Naive thymus-derived CD8-positive, alpha-beta T cell (primary cell): ENCODE data around the gene ITGB8. TPM values are rescaled to one million over a fixed set of nuclear protein-coding genes. Genes with fewer than 3 reads are reported as not detected.

ENCODE experiments used
- ATAC-seq, 2 donors: fragments of 150-1000 bp; cut with Tn5 transposase in 1 of 2; sonication (Bioruptor Pico), chemical (Tn5 transposase) in 1 of 2; 1 replicate in 1 of 2; 2 replicates in 1 of 2; pipeline ENCODE4 v1.10.0; 2021; ENCODE audit warnings: mild to moderate bottlenecking in 2 of 2, moderate library complexity in 2 of 2
- POLR2A ChIA-PET: fragments of 350-600 bp; sonication (Branson Sonifier 250); formaldehyde crosslinking; loops from one replicate; lab custom pipeline; 2021; ENCODE audit warnings: antibody characterized with exemption; lab: Charles Lee
- DNase-seq, 10 donors: peaks; one replicate each; pipeline versions ENCODE4 v3.0.0 to v3.0.0-alpha.2; 2020 to 2022
- H3K27ac Mint-ChIP-seq, 10 donors: one replicate each; pipeline ENCODE4 v1.8.0; 2020 to 2022; ENCODE audit warnings: mild to moderate bottlenecking in 10 of 10, mixed read lengths in 10 of 10, moderate library complexity in 4 of 10, inconsistent platforms in 1 of 10
- H3K27me3 Mint-ChIP-seq, 5 donors: one replicate each; pipeline ENCODE4 v1.8.0; 2021 to 2022; ENCODE audit warnings: mixed read lengths in 5 of 5
- H3K36me3 Mint-ChIP-seq, 3 donors: one replicate each; pipeline ENCODE4 v1.8.0; 2020 to 2022; ENCODE audit warnings: mixed read lengths in 3 of 3, mild to moderate bottlenecking in 2 of 3, inconsistent platforms in 1 of 3
- H3K4me1 Mint-ChIP-seq, 4 donors: one replicate each; pipeline ENCODE4 v1.8.0; 2021 to 2022; ENCODE audit warnings: mixed read lengths in 4 of 4
- H3K4me3 Mint-ChIP-seq, 10 donors: one replicate each; pipeline ENCODE4 v1.8.0; 2020 to 2022; ENCODE audit warnings: mild to moderate bottlenecking in 10 of 10, mixed read lengths in 10 of 10, moderate library complexity in 6 of 10, inconsistent platforms in 1 of 10
- H3K9me3 Mint-ChIP-seq, 9 donors: one replicate each; pipeline ENCODE4 v1.8.0; 2020 to 2022; ENCODE audit warnings: mixed read lengths in 9 of 9, mild to moderate bottlenecking in 3 of 9, inconsistent platforms in 1 of 9, moderate library complexity in 1 of 9
- polyA plus RNA-seq, 3 donors: library from polyadenylated mRNA; unstranded; fragments of 300-500 nt; fragmentation: Illumina TruSeq; gene quantifications; one replicate each; pipeline ENCODE4 v1.2.3, GENCODE V29; 2021
- total RNA-seq, 8 experiments: library from RNA in 2 of 8; stranded (reverse) in 2 of 8; gene quantifications; one replicate each; pipeline ENCODE4 v1.2.3 and lab custom pipeline; 2021 to 2026

The ITGB8 gene
- total and polyA plus RNA-seq, 5 experiments from 2014 or later, result not detected

GRCh38 chr7:20329389-20330238 is 1.1 kb upstream of the ITGB8 start:
- H3K4me1 Mint-ChIP-seq, result peaks cover 12 to 27% (median 22%) of the 10 kb centered on the region in 4 donors
- peak overlapping the region; percentile 64 to 87 (median 80) for H3K4me3 Mint-ChIP-seq
- H3K27ac Mint-ChIP-seq, result no peak overlapping the region
- peaks cover 0 to 4% (median 0%) of the 10 kb centered on the region in 9 donors for H3K9me3 Mint-ChIP-seq
- DNase-seq, result no peak
- H3K27me3 Mint-ChIP-seq, result peaks cover 17 to 47% (median 28%) of the 10 kb centered on the region in 5 donors
- POLR2A ChIA-PET, result no interaction called here
- peaks cover 0 to 7% (median 5%) of the 10 kb centered on the region in 3 donors for H3K36me3 Mint-ChIP-seq
- no peak for ATAC-seq

GRCh38 chr7:20330928-20331909 is 519 bp downstream of the ITGB8 start:
- peaks cover 0 to 7% (median 5%) of the 10 kb centered on the region in 3 donors for H3K36me3 Mint-ChIP-seq
- H3K27me3 Mint-ChIP-seq, result peaks cover 24 to 61% (median 33%) of the 10 kb centered on the region in 5 donors
- H3K4me3 Mint-ChIP-seq, result peak overlapping the region; percentile 60 to 88 (median 82)
- peak in 1 of 2 donors; percentile 23 for ATAC-seq
- H3K27ac Mint-ChIP-seq, result no peak overlapping the region
- POLR2A ChIA-PET, result no interaction called here
- H3K9me3 Mint-ChIP-seq, result peaks cover 0 to 3% (median 0%) of the 10 kb centered on the region in 9 donors
- peak in 2 of 10 donors; percentile 5 to 11 for DNase-seq
- H3K4me1 Mint-ChIP-seq, result peaks cover 12 to 27% (median 22%) of the 10 kb centered on the region in 4 donors

GRCh38 chr7:20331910-20332813 is 1.5 kb downstream of the ITGB8 start:
- Mint-ChIP-seq H3K4me1 (peaks cover 12 to 27% (median 22%) of the 10 kb centered on the region in 4 donors), H3K36me3 (peaks cover 0 to 7% (median 5%) of the 10 kb centered on the region in 3 donors), H3K27ac (no peak overlapping the region), H3K4me3 (peak overlapping the region; percentile 60 to 87 (median 80)), H3K27me3 (peaks cover 28 to 65% (median 36%) of the 10 kb centered on the region in 5 donors), H3K9me3 (peaks cover 0 to 2% (median 0%) of the 10 kb centered on the region in 9 donors)
- no peak for DNase-seq
- ATAC-seq, result no peak
- POLR2A ChIA-PET, result no interaction called here

DNA sequence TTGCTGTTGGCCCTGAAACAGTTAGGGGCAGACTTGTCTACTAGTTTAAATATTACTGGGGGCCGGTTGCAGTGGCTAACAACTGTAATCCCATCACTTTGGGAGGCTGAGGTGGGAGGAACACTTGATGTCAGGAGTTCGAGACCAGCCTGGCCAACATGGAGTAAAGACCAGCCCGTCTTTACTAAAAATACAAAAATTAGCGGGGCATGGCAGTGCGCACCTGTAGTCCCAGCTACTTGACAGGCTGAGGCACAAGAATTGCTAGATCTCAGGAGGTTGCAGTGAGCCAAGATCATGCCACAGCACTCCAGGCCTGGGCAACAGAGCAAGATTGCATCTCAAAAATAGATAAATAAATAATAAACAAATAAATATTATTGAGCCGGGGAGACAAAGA is 7.6 kb downstream of the ITGB8 start:
- no peak overlapping the region for H3K27ac Mint-ChIP-seq
- POLR2A ChIA-PET, result no interaction called here

GRCh38 chr7:20340839-20341238 is 10.1 kb downstream of the ITGB8 start:
- Mint-ChIP-seq H3K4me1 (no peaks in the 10 kb centered on the region), H3K36me3 (no peaks in the 10 kb centered on the region), H3K27ac (no peak overlapping the region), H3K27me3 (peaks cover 6 to 15% (median 10%) of the 10 kb centered on the region in 5 donors), H3K9me3 (no peaks in the 10 kb centered on the region), H3K4me3 (no peak overlapping the region)
- DNase-seq (no peak), ATAC-seq (no peak)
- POLR2A ChIA-PET, result no interaction called here

More for the DNA sequence above, 7.6 kb downstream of the ITGB8 start:
- Mint-ChIP-seq H3K4me1 (no peaks in the 10 kb centered on the region), H3K4me3 (no peak overlapping the region), H3K9me3 (no peaks in the 10 kb centered on the region), H3K36me3 (no peaks in the 10 kb centered on the region), H3K27me3 (peaks cover 14 to 37% (median 17%) of the 10 kb centered on the region in 5 donors)
- no peak for ATAC-seq
- DNase-seq, result no peak

GRCh38 chr7:20343205-20343604 is 12.5 kb downstream of the ITGB8 start:
- Mint-ChIP-seq H3K4me1 (no peaks in the 10 kb centered on the region), H3K4me3 (no peak overlapping the region), H3K9me3 (peaks cover 0 to 9% (median 0%) of the 10 kb centered on the region in 9 donors), H3K36me3 (no peaks in the 10 kb centered on the region), H3K27me3 (peaks cover 0 to 8% (median 2%) of the 10 kb centered on the region in 5 donors), H3K27ac (no peak overlapping the region)
- POLR2A ChIA-PET, result no interaction called here
- no peak for ATAC-seq
- DNase-seq, result no peak

DNA sequence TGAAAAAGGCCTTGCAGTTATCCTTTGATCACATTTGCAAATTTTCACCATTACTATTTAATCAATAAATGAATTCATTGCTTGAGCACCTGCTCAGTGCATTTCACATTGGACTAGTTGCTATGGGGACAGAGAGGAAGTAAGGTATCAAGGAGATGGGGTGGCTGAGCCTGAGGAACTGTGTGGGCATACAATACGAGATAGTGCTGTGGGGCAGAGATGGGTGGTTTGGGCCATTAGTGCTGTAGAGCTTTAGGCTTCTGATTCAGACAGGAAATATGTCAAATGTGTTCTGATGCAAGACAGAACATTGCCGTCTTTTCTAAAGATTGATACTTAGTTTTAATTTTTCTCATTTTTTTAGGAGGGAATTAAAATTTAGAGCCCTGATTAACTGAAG is 13.2 kb downstream of the ITGB8 start:
- Mint-ChIP-seq H3K4me3 (no peak overlapping the region), H3K27me3 (peaks cover 0 to 8% (median 2%) of the 10 kb centered on the region in 5 donors), H3K9me3 (peaks cover 0 to 9% (median 0%) of the 10 kb centered on the region in 9 donors), H3K4me1 (no peaks in the 10 kb centered on the region), H3K27ac (no peak overlapping the region), H3K36me3 (no peaks in the 10 kb centered on the region)
- POLR2A ChIA-PET, result no interaction called here
- DNase-seq, result no peak
- no peak for ATAC-seq

DNA sequence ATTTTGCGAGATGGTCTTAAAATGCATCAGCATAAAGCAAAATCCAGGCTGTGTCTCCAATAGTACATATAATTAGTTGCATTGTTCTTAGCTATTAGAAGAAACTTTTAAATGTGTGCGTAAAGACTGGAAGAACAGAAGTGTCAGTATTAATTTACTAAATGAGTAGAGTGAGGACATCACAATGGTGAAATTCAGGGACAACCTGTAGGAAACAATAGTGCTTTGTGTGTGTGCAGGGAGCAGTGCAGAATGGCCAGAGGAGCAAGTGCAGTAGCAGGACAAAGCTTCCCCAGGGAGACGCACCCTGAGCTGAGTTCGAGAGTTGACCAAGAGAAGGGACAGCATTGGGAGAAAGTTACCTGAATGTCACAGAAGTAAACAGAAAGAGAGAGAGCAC is 13.7 kb downstream of the ITGB8 start:
- Mint-ChIP-seq H3K4me1 (no peaks in the 10 kb centered on the region), H3K27ac (no peak overlapping the region), H3K4me3 (no peak overlapping the region), H3K27me3 (peaks cover 0 to 8% (median 2%) of the 10 kb centered on the region in 5 donors), H3K9me3 (peaks cover 0 to 9% (median 0%) of the 10 kb centered on the region in 9 donors), H3K36me3 (no peaks in the 10 kb centered on the region)
- DNase-seq (no peak), ATAC-seq (no peak)
- POLR2A ChIA-PET, result no interaction called here

- DNase-seq (no peak), ATAC-seq (no peak)
- Mint-ChIP-seq H3K27ac (no peak overlapping the region), H3K27me3 (peaks cover 0 to 3% (median 1%) of the 10 kb centered on the region in 5 donors), H3K4me3 (no peak overlapping the region), H3K36me3 (no peaks in the 10 kb centered on the region), H3K9me3 (peaks cover 0 to 9% (median 0%) of the 10 kb centered on the region in 9 donors), H3K4me1 (no peaks in the 10 kb centered on the region)
- POLR2A ChIA-PET, result no interaction called here
Measured at GRCh38 chr7:20346577-20346976, 15.9 kb downstream of the ITGB8 start.

- Mint-ChIP-seq H3K36me3 (no peaks in the 10 kb centered on the region), H3K4me1 (no peaks in the 10 kb centered on the region), H3K27ac (no peak overlapping the region), H3K27me3 (peaks cover 0 to 6% (median 2%) of the 10 kb centered on the region in 5 donors), H3K9me3 (peaks cover 0 to 9% (median 0%) of the 10 kb centered on the region in 9 donors), H3K4me3 (no peak overlapping the region)
- no peak for DNase-seq
- POLR2A ChIA-PET, result no interaction called here
- ATAC-seq, result no peak
Measured at GRCh38 chr7:20347680-20348079, 17.0 kb downstream of the ITGB8 start.

DNA sequence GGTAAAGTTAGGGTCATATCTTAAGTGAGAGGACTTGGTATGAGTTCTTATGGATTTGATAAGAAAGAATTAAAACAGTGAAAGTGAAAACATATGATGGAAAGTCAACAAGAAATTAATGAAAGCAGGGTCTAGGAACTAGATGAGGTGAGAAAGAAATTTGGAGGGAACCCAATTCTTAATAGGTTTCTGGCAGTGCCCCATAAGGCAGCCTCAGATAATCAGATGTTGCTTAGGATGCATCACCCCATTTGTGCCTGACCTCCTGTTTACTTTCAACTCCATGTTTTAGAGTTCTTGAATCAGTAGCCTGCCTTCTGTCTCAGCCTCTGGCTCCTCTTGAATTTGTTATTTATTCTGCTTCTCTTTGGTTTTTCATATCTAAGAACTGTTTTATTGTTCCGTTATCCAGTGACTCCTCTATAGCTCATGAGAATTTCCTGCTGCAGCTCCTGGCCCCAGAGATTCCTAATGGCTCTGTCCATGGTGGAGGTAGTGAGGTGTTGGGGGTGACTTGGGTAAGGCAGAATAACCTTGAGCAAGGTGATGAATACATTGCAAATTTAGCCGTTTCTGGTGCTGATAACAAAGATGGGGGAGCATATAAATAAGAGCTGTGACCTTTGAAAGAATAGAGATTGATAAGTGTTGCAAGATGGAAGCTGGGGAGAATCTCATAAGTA is 17.6 kb downstream of the ITGB8 start:
- Mint-ChIP-seq H3K27me3 (peaks cover 0 to 6% (median under 1%) of the 10 kb centered on the region in 5 donors), H3K36me3 (no peaks in the 10 kb centered on the region), H3K27ac (peak overlapping the region in 1 of 10 donors; percentile 37), H3K4me1 (no peaks in the 10 kb centered on the region), H3K4me3 (no peak overlapping the region), H3K9me3 (peaks cover 0 to 9% (median 0%) of the 10 kb centered on the region in 9 donors)
- ATAC-seq, result no peak
- no peak for DNase-seq
- POLR2A ChIA-PET, result no interaction called here
